ENCODE measurements around the gene ZNF22. TPM values are rescaled to one million over a fixed set of nuclear protein-coding genes. Genes with fewer than 3 reads are reported as not detected.
A peak's percentile ranks its signal among the peaks of the same experiment; 100 is the strongest.

The ZNF22 gene
- total RNA-seq, 1 donor from 2014 or later, result 17.8 TPM

- no peak for DNase-seq (ENCODE audit: low read depth)
- no peak for TF ChIP-seq CTCF (conservative IDR thresholded peaks at IDR 0.05; ENCODE audit: low read depth, low read length)
- peak overlapping the region; percentile 64 for H3K4me3 ChIP-seq (ENCODE audit: low read depth, low read length)
These were observed 22.5 kb upstream of the ZNF22 start for GRCh38 chr10:44978213-44978569.

DNA sequence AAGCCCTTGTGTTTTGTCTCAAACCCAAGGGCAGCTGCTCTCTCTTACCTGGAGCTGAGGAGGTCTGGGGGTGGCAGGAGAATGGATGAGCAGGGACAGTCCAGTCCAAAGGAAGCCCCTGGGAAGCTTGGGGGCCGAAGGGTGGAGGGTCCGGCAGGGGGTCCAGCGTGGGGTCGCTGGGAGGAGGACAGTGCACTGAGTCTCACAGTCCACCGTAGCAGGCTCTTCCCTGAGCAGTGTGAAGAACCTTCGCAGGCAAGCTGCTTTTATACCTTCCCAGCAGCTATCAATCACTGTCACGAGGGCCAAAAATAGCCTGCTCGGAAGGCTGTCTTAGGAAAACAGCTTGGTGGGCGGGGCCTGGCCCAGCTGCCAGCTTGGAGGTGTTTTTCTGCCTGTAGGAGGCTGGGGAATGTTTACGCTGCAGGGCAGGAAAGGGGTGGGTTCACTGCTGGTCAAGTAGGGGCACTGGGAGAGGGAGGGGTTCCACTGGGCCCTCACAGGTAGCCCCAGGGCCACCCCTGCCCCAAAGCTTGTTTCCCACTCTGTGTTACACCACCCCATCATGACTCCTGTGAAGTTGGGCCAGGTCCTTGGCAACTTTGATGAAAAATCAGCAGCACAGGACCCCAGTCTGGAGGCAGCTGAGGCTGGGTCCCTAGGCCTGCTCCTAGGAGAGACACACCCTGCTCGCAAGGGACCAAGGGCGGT is 22.0 kb upstream of the ZNF22 start, which contains the start of gene DEPP1:
DEPP1 (minus strand) TSS at position 240 of the 711 bp plus-strand sequence. CDS start 779 bp downstream, outside the sequence.
- peak within 1 kb of the TSS; percentile 64 for H3K4me3 ChIP-seq (ENCODE audit: low read depth, low read length)
- peak; percentile 24 for TF ChIP-seq CTCF (conservative IDR thresholded peaks at IDR 0.05; ENCODE audit: low read depth, low read length)
- peak; percentile 86 for DNase-seq (ENCODE audit: low read depth)

DNA sequence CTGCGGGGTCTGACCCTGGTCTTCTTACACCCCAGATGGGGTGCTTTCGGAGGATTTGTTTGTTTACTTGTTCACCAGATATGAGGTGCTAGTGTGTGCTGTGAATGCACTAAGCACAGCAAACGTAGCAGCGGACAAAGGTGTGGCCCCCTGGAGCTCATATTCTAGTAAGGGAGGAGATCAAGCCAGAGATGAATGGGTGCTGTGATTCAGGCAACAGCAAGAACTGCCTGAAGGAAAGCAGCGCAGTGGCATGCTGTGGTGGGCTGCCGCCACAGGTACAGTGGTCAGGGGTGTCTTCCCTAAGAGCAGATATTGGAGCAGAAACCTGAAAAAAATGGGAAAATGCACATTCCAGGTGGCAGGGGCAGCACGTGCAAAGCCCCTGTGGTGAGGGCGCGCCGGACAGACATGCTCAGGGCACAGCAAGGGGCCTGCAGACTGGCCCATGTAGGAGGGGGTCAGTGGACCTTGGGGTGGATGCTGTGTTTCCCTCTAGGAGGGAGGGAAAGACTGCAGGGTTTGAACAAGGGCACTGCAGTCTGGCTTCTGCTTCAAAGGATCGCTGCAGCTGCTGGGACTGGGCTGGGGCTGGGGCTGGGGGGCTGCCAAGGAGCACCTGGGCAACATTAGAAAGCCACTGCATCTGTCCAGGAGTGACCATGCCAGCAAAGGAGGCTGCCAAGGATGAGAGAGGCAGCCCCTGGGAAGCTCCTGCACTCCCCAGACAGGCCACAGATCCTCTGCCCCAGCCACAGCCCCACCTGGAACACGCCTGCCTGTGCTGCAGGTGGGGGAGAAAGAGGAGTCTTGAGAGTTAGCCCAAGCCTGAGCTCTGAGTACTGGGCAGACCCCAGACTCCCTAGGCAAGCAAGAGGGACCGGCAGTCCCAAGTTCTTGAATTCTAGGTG is 21.2 kb upstream of the ZNF22 start:
- DNase-seq (ENCODE audit: low read depth), result no peak
- no peak overlapping the region for H3K4me3 ChIP-seq (ENCODE audit: low read depth, low read length)
- TF ChIP-seq CTCF (conservative IDR thresholded peaks at IDR 0.05; ENCODE audit: low read depth, low read length), result no peak

DNA sequence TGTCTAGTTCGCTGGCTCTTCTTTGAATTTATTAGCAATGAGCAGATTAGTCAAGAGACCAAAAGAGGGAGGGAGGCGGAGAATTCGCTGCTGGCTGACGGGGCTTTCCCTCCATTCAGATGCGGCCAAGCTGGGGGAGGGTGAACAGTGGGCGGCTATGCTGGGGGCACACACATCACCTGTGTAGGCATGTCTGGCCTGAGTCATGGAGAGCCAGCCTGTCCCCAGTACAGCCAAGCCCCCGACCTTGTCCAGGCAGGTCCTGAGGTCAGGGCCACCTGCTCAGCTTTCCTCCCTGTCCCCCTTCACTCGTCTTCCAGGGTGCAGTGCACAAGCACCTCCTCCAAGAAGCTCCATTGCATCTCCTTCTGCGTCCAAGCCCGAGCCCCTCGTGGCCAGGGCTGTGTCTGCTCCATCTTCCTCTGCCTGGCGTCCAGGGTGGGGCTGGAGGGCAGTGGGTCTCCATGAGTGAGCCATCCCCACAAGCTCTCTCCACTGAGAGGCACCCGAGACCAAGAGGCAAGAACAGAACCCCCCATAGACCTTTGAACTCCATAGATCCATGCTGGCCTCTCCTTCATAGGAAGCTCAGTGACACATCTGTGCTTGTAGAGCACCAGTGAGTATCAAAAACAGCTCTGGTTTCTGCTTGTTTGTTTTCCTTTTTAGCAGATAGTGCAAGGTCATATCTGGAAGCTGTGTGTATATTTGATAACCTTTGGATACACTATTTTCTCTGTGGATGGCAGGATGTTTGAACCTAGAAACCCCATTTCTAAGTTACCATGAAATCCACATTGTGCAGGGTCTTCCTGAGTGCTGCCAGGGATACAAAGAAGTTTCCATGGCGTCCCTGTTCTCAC is 20.2 kb upstream of the ZNF22 start:
- no peak overlapping the region for H3K4me3 ChIP-seq (ENCODE audit: low read depth, low read length)
- DNase-seq (ENCODE audit: low read depth), result no peak
- TF ChIP-seq CTCF (conservative IDR thresholded peaks at IDR 0.05; ENCODE audit: low read depth, low read length), result no peak

DNA sequence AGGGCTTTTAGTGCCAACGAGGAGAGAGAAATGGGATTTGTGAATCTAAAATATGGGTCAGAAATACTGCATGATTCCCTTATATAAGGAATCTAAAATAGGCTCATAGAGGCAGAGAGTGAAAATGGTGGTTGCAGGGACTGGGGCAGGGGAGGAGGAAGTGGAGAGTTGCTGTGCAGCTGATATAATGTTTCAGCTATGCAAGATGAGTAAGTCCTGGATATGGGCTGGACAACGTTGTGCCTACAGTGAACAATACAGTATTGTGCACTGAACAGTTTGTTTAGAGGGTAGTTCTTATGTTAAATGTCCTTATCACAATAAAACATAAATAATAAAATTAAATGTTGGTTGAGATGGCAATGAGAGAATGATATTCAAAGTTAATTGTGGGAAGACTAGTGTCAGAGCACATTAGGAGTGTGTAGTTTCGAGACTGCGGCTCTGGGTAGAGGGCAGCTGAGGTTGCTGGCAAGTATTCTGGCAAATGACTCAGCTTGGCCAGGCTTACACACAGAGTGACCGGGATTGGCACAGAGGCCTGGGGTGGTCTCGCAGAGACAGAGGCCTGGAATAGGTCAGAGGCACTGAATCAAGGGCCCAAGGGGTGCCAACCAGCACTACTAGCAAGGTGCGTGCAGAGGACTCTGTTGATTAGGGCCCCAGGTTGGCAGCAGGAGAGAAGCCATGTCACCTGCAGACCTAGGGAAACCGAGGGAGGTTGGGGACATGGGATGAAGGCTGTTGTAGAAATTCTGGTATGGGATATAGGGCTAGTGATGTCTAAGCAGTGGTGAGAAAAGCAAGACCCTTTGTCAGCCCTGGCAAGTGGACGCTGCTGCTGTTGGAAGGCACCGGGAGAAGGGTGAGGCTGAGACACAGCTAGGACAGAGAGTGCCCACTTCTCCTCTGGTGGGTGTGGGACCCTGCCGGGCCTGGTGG is 19.3 kb upstream of the ZNF22 start:
- peak; percentile 83 for DNase-seq (ENCODE audit: low read depth)
- no peak for TF ChIP-seq CTCF (conservative IDR thresholded peaks at IDR 0.05; ENCODE audit: low read depth, low read length)
- H3K4me3 ChIP-seq (ENCODE audit: low read depth, low read length), result no peak overlapping the region

- no peak overlapping the region for H3K4me3 ChIP-seq (ENCODE audit: low read depth, low read length)
- no peak for DNase-seq (ENCODE audit: low read depth)
- no peak for TF ChIP-seq CTCF (conservative IDR thresholded peaks at IDR 0.05; ENCODE audit: low read depth, low read length)
These were observed 18.6 kb upstream of the ZNF22 start for GRCh38 chr10:44982114-44982460.
